C4-2B (cell line): Measurements from ENCODE around the gene WDR46.

Experiments used
- CTCF ChIP-seq: fragments of 450-650 bp; conservative IDR thresholded peaks from 2 replicates; pipeline ENCODE4 v1.5.1; 2017; ENCODE audit warnings: mild to moderate bottlenecking
- ZFX ChIP-seq: fragments of 450-650 bp; IDR thresholded peaks from 2 replicates; pipeline ENCODE4 v1.6.1; 2017

GRCh38 chr6:33312361-33313104, 23.5 kb upstream of the WDR46 start:
- TF ChIP-seq CTCF: no peak
- no peak for TF ChIP-seq ZFX
